Endothelial cell (in vitro differentiated cells): Measurements from ENCODE around the gene MARF1. TPM values are rescaled to one million over a fixed set of nuclear protein-coding genes. Genes with fewer than 3 reads are reported as not detected.

Experiments used
- DNase-seq: peaks from one replicate; pipeline ENCODE4 v3.0.0; 2021; ENCODE audit warnings: low spot score
- H3K27ac Mint-ChIP-seq: one replicate; pipeline ENCODE4 v1.8.0; 2021; ENCODE audit warnings: mixed read lengths, inconsistent platforms; ENCODE audit not compliant: unreplicated experiment
- H3K27me3 Mint-ChIP-seq: one replicate; pipeline ENCODE4 v1.8.0; 2021; ENCODE audit warnings: mild to moderate bottlenecking, moderate library complexity, mixed read lengths, inconsistent platforms; ENCODE audit not compliant: unreplicated experiment
- H3K36me3 Mint-ChIP-seq: one replicate; pipeline ENCODE4 v1.8.0; 2021; ENCODE audit warnings: mild to moderate bottlenecking, low read depth, mixed read lengths, inconsistent platforms; ENCODE audit not compliant: unreplicated experiment
- H3K4me1 Mint-ChIP-seq: one replicate; pipeline ENCODE4 v1.8.0; 2021; ENCODE audit warnings: mild to moderate bottlenecking, mixed read lengths, inconsistent platforms; ENCODE audit not compliant: unreplicated experiment
- H3K4me3 Mint-ChIP-seq: one replicate; pipeline ENCODE4 v1.8.0; 2021; ENCODE audit warnings: mild to moderate bottlenecking, mixed read lengths, inconsistent platforms; ENCODE audit not compliant: unreplicated experiment
- H3K9me3 Mint-ChIP-seq: one replicate; pipeline ENCODE4 v1.8.0; 2021; ENCODE audit warnings: mixed read lengths, inconsistent platforms; ENCODE audit not compliant: unreplicated experiment
- CTCF ChIP-seq: fragments of 200-600 bp; sonication (generic); IDR thresholded peaks from one replicate; pipeline ENCODE4 v1.5.0; 2021; ENCODE audit warnings: antibody characterized with exemption; ENCODE audit not compliant: unreplicated experiment
- total RNA-seq: library from RNA; stranded (reverse); fragmentation: NEBNext Ultra II Directional; extraction: Animal tissue kit (Norgen Biotek cat#: 25700); gene quantifications from one replicate; pipeline ENCODE4 v1.2.1, GENCODE V29; 2021; ENCODE audit not compliant: unreplicated experiment

Gene MARF1
- total RNA-seq, 1 donor from 2014 or later: 55.2 TPM

GRCh38 chr16:15643946-15644250 is 944 bp upstream of the MARF1 start:
- H3K4me3 Mint-ChIP-seq: peak overlapping the region; percentile 93
- peak overlapping the region; percentile 92 for H3K27ac Mint-ChIP-seq
- H3K36me3 Mint-ChIP-seq: peaks cover 1% of the 10 kb centered on the region
- H3K27me3 Mint-ChIP-seq: peaks cover 1% of the 10 kb centered on the region
- no peak for DNase-seq
- H3K9me3 Mint-ChIP-seq: no peaks in the 10 kb centered on the region
- no peak for TF ChIP-seq CTCF
- peaks cover 10% of the 10 kb centered on the region for H3K4me1 Mint-ChIP-seq

GRCh38 chr16:15642557-15643047 is 352 bp downstream of the MARF1 start:
- peaks cover 1% of the 10 kb centered on the region for H3K27me3 Mint-ChIP-seq
- H3K9me3 Mint-ChIP-seq: no peaks in the 10 kb centered on the region
- peak overlapping the region; percentile 93 for H3K4me3 Mint-ChIP-seq
- peaks cover 11% of the 10 kb centered on the region for H3K36me3 Mint-ChIP-seq
- peaks cover 10% of the 10 kb centered on the region for H3K4me1 Mint-ChIP-seq
- peak overlapping the region; percentile 92 for H3K27ac Mint-ChIP-seq
- DNase-seq: peak; percentile 76
- TF ChIP-seq CTCF: peak; percentile 41

- no peaks in the 10 kb centered on the region for H3K9me3 Mint-ChIP-seq
- peaks cover 1% of the 10 kb centered on the region for H3K27me3 Mint-ChIP-seq
- peaks cover 14% of the 10 kb centered on the region for H3K36me3 Mint-ChIP-seq
- TF ChIP-seq CTCF: no peak
- H3K4me1 Mint-ChIP-seq: peaks cover 10% of the 10 kb centered on the region
- H3K4me3 Mint-ChIP-seq: peak overlapping the region; percentile 93
- H3K27ac Mint-ChIP-seq: peak overlapping the region; percentile 80
- DNase-seq: no peak
Observed at GRCh38 chr16:15641753-15642556, 999 bp downstream of the MARF1 start.

- Mint-ChIP-seq H3K27ac (no peak overlapping the region), H3K9me3 (no peaks in the 10 kb centered on the region), H3K27me3 (peaks cover 1% of the 10 kb centered on the region), H3K36me3 (peaks cover 15% of the 10 kb centered on the region), H3K4me1 (peaks cover 16% of the 10 kb centered on the region), H3K4me3 (peak overlapping the region; percentile 39)
- DNase-seq: no peak
- TF ChIP-seq CTCF: no peak
Observed at GRCh38 chr16:15640966-15641365, 2.0 kb downstream of the MARF1 start.

GRCh38 chr16:15639061-15639568 is 3.8 kb downstream of the MARF1 start:
- Mint-ChIP-seq H3K4me1 (peaks cover 16% of the 10 kb centered on the region), H3K27me3 (peaks cover 1% of the 10 kb centered on the region), H3K27ac (no peak overlapping the region), H3K4me3 (no peak overlapping the region), H3K36me3 (peaks cover 21% of the 10 kb centered on the region), H3K9me3 (no peaks in the 10 kb centered on the region)
- no peak for TF ChIP-seq CTCF
- DNase-seq: no peak
